ENCODE data around the gene BCL11A.

BCL11A gene

DNA sequence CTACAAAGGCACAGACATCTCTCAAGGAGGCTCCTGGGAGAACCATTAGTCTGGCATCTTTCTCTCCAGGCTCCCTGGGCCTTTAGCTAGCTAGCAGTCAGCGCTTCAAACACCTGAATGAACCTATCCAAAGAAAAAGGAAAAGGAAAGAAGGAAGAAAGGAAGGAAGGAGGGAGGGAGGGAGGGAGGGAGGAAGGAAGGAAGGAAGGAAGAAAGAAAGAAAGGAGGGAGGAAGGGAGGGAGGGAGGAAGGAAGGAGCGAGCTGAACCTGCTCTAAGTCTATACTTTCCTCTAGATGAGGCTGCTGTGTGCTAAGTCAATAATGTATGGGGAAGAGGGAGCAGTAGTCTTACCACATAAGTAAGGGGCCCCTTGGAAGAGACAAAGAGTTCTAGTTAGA is 5.1 kb upstream of the BCL11A start:
- DNase-seq = no peak

DNA sequence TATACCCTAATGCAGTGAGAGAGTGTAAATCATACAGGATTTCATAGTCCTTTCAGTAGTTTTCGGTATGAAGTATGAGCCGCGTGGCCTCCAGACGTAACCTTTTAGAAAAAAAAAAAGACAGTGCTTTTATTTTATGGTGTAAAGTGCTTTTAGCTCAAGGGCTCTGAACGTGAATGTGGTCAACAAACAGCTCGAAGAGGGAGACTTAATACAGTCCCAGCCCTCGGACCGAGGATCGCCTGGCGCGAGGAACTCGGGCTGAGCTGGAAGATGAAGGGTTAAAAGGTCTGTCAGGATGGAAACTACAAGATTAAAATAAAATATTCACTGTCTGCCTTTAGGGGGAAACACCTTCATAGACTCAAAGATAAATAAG is 4.0 kb upstream of the BCL11A start:
- no peak for DNase-seq

DNA sequence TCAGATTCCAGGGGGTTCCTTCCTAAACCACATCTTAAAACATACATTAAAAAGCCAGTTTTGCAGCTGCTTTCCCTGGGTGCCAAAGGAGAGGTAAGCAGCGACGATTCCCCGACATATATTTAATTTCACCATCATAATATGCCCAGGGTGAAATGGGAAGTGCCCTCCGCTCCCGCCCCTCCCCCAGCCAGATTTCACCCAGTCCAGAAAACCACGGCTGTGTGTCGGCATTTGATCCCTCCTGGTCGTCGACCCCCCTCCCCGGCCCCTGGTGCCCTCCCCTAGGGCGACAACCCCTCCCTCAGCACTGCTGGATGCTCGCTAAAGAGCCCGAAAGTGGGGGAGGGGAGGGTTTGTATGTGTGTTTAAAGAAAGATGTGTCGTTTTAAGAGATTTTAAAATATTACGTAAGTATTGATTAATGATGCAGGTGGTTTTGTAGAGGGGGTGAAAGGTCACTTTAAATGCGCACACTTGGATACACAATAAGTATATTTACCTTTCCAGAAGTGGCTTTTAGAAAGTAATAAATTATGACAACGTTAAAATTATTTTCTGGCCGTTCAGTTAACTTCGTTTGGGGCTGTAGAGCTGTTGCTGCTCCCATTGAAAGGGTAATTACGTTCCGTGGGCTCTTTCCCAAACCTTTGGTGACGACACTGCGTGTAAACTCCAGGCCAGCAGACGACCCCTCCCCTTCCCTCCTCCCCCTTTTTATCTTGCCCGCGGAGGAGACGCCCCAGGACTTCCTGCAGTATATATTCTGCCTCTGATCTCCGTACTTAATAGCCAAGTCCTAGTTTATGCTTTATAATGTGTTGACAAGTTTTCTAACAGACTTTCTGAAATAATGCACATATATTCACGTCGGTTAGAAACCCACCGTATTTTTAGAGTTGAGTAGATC is 3.4 kb upstream of the BCL11A start:
- DNase-seq = no peak

DNA sequence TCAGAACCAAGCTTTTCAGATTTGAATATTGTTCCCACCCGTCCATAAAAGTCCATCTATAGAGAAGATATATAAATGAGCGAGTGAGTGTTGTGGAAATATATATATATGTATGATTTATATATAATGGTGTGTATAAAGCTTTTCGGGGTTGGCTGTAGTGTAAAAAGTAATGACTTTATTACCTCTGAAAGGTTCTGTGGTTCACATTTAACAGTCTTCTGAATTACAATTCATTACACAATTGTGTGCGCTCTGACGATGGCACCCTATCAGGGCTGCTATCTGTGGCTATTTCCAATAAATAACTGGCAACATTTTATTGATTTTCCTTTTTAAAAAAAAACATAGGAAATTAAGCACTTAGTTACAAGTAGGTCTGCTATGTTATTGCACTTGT is 2.7 kb upstream of the BCL11A start:
- DNase-seq = no peak

DNA sequence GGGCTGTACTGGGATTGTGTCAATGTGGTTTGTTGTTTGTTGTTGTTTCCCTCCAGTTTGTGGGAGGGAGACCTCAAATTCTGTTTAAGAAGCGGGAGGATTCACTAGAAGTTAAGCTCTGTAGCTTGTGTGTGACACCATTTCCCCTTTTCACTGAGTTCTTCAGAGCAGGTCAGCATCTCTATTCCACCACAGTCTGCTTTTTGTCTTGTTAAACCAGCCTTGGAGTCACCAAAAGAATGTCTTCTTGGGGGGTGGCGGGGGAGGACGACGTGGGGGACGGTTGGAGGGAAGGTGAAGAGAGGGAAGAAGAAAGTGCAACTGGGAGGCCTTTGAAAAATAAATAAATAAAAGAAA is 2.3 kb upstream of the BCL11A start:
- DNase-seq = no peak

DNA sequence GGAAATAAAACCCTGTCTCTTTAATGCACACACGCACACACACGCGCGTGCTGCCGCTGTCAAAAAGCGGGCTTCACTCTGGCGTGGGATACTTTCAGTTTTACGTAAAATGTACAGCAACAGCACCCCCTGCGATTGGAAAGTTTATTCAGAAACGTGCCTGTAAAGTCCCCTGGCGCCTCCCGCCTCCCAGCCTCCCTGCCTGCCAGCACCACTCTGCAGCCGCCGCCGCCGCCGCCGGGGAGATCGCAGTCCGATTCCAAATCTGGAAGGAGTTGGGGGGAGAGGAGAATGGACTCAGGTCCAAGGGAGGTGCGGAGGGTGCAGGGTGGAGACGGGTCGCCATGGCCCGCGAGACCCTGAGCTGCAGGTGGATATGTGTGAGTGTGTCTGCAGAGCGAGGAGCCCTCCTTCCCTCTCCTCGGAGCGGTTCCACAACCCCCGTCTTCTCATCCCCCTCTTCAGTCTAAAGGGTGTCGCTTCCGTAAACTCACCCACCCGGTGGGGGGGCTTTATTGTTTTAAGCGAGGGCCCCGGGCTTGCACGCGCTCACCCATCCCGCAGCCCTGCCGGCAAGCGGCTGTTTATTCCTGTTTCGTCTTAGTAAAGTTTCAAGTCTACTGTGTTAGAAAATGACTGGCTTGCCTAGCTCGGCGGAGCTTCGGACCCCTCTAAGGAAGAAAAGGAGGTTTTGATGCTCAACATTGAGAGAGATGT is 1.8 kb upstream of the BCL11A start:
- DNase-seq = peak; percentile 82

DNA sequence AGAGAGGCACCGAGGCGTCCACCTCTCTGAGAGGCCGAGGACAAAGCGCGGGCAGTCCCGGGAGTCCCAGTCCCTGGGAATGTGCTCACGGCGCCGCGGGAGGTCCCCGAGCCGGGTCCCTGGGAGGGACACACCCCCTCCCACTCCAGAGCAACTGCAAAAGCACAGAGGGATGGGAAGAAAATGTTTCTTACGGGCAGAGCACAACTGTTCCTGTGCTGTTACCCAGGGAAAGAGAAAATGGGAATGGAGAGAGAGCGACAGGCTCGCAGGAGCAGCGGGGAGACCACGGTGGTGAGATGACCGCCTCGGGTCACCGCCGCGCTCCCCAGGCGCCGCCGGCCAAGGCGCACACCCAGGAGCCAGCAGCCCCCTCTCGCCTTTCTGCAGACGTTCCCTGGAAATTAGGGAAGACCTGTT is 1.2 kb upstream of the BCL11A start:
- DNase-seq = peak; percentile 40

DNA sequence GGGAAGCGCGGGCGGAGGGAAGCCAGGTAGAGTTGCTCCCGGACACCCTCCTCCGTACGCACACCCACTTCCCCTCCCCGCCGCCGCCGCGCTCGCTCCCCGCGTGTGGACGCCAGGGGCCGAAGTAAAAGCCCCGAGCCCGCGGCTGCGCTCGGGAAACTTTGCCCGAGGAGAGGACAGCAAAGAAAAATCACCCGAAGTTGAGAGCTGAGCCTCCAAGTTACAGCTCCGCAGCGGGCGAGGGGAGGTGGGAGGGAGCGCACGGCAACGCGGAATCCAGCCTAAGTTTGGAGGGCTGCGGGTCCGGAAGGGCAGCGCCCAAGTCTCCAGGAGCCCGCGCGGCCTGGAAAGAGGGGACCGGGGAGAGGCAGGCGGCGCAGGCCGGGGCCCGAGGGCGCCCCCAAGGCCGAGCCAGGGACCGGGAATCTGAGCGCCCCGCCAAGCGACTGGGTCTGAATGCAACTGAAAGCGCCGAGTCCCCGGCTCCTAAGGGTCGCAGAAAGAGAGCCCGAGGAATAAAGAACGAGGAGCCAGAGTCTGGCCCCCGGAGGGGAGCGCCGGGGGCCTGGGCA is 706 bp upstream of the BCL11A start:
- DNase-seq = peak; percentile 18

DNA sequence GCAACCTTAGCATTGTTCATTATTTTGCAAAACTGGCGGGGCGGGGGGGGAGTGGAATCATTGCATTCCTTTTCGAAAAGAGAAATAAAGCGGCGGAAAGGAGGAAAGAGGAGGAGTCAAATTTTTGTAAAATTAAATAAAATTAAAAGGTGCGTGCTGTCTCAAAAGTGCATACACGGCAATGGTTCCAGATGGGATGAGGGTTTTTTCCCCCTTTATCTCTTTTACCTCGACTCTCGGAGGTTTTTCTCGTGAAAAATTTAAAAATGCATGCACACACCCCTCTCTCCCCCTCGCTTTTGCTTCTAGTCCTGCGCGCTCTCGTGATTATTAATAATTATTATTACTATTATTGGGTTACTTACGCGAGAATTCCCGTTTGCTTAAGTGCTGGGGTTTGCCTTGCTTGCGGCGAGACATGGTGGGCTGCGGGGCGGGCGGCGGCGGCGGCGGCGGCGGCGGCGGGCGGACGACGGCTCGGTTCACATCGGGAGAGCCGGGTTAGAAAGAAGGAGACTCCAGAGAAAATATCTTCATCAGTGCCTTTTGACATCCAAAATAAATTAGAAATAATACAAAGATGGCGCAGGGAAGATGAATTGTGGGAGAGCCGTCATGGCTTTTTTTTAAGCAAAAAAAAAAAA is 481 bp downstream of the BCL11A start:
- no peak for DNase-seq

DNA sequence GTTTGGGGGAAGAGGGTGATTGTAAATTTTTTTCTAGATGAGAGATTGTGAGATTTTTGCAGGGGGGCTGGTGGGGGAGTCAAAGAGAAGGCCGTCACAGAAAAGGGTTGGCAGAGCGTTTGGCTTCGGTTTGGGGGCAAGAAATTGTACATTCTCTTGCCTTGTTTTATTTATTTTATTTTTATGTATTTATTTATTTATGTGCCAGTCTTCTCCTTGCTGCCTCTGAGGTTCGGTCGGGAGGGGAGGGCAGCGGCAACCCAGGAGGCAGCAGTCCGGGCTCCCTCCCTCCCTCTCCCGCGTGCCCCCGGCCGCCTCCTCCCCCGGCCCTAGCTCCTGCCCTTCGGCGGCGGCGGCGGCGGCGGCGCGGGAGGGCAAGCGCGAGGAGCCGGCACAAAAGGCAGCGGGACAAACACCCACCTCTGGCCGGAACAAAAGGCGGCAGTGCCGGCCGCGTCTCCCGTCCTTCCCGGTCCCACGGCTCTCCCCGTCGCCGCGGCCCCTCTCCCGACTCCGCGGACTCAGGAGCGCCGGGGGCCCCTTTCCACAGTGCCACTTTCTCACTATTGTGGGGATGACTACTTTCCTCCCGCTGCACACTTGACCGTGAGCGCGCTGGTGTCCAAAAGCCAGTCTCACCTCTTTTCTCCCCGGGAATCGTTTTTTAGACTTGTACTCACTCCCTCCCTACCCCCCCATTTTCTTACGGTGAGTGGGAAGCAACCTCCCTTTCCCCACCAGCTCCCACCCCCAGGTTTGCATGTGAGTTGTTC is 1.2 kb downstream of the BCL11A start:
- no peak for DNase-seq

DNA sequence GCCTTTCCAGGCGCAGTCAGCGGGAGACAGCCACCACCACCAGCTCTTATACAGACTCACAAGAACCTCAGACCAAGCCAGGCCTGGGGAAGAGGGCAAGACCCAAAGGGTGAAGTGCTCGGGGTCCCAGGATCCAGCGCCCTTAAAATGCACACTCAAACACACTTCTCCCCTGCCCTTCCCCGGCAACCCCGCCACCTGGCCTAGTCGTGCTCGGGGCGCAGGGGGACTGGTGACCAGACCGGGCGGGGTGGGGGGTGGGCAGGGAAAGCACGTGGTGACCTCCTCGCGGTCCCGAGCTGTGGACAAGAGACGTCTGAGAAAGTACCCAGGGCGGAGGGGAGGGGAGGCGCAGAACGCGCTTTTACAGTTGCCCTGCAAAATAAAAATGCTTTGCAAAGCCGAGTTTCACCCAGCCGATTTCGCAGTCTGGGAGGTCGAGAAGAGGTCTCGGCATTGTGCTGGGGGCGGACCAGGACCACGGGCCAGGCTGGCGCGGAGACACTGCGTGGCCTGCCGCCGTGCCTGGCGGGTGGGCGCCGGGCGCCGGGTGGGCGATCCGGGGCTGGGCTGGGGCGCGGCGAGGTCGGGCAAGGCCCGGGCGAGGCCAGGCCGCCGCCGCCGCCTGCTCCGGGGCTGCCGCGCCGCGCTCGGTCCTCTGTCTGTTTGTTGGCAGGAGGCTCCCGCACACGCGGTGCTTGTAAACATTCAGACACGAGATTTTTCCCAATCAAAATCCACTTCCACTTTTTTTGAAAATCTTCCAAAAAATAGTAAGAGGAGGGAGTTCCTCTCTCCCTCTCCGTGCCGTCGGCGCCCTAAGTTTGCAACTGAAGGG is 2.0 kb downstream of the BCL11A start:
- peak; percentile 53 for DNase-seq

DNA sequence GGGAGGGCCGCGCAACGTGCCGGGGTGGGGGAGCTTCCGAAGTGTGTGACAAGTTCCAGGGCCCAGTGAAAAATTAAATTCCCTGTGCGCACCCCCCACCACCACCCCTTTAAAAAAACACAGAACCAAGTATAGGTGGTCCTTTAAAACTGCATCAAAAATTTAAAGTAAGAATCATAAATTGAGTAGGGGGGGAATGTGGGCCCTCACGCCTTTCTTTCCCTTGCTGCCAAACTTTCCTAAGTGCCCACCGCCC is 2.5 kb downstream of the BCL11A start:
- DNase-seq = no peak

DNA sequence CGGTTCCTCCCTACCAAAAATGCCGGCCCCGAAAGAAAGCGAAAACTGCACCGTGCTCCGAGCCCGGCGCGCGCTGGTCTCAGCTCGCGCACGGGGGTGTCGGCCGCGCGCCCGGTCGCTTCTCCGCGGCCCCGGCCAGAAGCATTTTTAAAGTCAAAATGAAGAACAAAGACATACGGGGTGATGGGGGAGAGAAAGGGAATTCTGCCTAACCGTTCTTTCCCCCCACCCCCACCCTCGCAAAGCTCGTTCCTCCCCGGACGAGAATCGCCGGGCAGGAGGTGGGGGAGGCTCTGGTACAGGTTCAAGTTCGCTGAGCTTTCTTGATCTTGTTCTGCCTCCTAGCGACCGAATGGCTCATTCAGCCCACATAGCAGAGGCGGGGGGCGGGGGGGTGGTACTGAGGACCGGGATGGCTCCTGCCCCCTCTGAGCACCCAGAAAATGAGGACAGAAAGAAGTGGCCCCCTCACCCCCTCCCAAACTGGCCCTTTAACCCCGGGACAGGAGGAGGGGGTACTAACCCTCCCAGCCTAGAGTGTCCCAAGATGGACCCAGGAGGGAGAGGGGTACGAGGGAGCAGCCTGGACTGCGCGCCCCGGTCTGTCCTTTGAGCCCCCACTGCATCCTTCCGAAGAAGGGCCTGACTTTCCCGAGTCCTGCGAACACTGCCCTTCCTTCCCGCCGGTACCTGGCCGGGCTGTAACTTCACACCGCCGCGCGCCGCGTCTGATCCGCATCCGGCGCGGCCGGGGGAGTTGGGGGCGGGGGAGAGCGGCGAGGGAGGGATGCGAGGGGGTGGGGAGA is 3.1 kb downstream of the BCL11A start:
- DNase-seq = peak; percentile 88

DNA sequence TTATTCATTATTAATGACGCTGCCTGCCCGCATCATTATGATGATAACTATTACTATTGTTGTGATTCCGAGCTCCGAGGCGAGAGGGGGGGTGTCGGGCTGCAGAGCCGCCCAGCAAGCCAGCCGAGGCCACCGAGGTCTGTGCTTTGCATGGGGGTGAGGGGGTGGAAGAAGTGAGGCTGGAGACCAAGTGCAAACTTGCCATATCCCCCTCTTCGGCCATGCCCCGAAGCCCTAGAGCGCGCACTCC is 3.6 kb downstream of the BCL11A start:
- DNase-seq = no peak

DNA sequence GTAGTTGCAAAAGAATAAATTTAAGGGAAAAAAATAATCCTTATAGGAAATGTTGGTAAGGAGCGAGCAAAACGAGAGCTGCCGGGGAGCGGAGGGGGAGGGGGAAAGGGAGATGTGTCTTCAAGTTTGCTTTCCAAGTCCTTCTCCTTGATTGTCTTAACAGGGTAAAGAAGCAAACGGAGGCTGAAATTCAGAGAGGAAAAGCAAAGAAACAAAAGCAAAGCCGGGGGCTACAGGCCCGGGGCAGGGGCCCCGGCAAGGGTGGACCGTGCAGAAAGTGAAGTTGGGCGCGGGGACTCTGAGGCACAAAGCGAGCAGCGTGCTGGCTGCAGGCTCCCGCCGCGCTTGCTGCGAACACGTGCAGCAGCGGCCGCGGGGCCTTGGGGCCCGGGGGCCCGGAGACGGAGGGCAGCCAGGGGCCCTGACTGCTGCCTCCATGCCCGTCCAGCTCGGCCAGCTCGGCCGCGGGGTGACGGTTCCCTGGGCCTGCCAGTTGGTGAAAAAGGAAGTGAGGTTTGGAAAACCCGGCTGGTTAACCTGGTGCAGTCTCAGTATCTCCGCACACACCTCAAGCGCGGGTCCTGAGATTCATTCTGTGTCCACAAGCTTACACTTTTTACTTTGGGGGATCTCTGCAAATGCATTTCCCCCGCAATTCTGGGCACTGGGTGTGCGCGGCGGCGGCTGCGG is 4.1 kb downstream of the BCL11A start:
- peak; percentile 78 for DNase-seq

DNA sequence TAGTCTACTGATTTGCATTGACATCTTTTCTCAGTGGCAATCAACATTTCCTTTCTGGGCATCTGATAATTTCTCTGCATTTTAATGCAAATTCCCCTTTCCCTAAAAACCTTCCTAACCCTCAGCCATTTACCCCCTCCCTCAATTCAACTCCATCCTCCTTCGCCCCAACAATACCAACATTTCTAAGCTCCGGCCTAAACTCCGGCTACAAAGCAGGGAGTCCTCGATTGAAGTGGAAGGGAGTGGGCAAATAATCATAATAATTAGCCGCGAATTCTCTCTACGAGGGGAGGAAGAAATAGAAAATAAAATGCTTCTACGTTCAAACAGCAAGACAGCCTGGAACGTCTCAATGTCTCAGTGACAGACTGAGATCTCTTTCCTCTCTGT is 4.6 kb downstream of the BCL11A start:
- DNase-seq = peak; percentile 47

DNA sequence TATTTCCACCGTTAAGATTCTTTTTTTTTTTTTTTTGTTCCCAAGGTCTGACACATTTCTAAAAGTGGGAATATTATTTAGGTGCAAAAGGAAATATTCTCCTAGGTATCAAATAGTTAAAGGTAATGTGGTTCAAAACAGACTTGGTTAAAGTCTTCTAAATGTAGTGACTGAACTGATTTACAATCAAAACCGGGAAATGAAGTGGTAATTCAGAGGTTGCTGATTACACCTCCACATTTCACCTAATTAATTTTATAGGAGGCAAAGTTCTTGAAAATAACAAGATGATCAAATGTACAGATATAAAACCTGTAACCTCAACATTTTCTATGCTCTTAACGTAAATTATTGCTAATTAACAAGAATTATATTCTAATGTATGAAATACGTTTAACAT is 5.1 kb downstream of the BCL11A start:
- DNase-seq = no peak

DNA sequence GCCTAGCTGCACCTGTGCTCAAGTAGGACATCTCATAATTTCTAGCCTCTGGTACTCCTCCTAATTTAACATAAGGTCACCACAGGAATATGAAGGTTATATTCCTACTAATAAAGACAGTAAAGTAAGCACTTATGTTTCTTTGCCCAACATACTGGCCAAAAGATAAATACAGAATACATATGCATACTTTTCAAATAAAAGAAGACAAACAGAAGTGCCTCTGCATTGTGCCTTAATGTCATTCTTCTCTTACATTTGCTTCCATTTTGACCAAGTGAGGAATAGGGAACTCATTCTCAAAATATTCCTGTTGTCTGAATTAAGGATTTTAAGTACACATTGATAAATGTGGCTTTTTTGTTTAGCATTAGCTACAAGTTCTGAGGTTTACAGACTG is 5.6 kb downstream of the BCL11A start:
- DNase-seq = peak; percentile 25

DNA sequence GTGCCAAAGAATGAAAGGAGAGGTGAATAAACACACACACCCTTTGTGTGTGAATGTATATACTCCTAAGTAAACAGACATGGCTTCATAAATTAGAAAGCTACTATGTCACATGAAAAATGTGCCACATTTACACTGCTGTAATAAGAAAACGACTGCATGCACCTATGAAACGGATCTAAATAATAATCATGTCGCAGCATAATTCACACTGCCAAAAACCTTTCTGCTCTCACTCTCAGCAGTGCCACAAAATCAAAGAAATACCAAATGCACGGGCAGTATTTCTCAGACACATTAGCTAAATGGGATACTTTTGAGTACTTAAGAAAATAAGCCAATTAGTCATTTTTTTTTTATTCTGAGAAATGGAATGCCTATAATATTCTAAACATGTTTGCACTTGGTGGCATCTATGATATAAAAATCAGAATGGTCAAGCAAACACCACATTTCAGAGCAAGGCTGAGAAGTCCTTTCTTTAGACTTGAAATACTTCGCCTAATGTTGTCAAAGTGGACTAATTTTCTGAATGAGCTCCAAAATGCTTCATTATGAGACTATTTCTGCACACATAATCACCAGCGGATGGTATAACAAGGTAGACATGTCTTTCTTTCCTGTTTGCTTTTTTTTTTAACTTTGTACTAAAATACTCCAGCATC is 6.6 kb downstream of the BCL11A start:
- no peak for DNase-seq

DNA sequence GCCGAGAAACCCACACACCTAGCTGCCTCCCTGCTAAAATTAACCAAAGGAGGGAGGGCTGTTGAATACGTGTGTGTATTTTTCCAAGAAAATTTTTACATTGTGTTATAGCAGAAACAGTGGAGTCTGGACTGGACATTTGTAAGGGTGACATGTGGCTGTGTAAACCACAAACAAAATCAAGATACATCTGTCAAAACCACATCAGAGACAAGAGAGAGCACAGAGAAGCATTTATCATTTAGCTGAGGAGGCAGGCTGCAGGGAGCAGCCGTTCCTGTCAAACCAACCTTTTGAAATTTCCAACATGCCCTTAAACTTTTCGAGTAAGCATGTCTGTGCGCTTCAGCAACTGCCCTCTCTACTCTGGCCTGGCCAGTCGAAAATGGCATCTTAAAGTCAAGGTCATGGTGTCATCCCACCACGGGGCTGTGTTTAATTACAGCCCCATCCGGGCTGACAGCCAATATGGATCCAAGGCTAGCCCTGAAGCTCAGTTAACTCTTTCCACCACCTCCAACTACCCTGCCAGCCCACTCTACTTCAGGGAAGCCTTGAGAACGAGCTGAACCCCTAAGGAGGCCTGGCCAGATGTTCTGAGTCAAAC is 8.4 kb downstream of the BCL11A start:
- no peak for DNase-seq
